ENCODE measurements around the gene DPM2.

- TF ChIP-seq POLR2A (IDR thresholded peaks at IDR 0.05; ENCODE audit: low read depth, low read length) (no peak), POLR2AphosphoS5 (IDR thresholded peaks at IDR 0.05; ENCODE audit: low read depth, low read length) (no peak)
These were observed 40.4 kb upstream of the DPM2 start for GRCh38 chr9:127977884-127978647.
